T-helper 2 cell treated with Interferon-gamma antibody and Interleukin-4, amounts not matched to agents 100 ng/mL and 5 ng/mL, for 36 hours (primary cell): ENCODE data around the gene PEAK1. TPM values are rescaled to one million over a fixed set of nuclear protein-coding genes. Genes with fewer than 3 reads are reported as not detected.
"Not testable (repeated sequence)": the region's sequence is repeated elsewhere in the genome, so short reads cannot be mapped to it uniquely, and the experiment has no call there.

ENCODE experiments used
- intact Hi-C: fragments of 100-400 bp; cut with micrococcal nuclease; formaldehyde crosslinking; loops from one replicate; pipeline ENCODE4 v1.15.1; 2023
- total RNA-seq: library from RNA; stranded (reverse); gene quantifications from 2 replicates; pipeline ENCODE4 v1.2.3, GENCODE V29; 2022

PEAK1 gene
- total RNA-seq, 1 donor from 2014 or later = 16.6 TPM

DNA sequence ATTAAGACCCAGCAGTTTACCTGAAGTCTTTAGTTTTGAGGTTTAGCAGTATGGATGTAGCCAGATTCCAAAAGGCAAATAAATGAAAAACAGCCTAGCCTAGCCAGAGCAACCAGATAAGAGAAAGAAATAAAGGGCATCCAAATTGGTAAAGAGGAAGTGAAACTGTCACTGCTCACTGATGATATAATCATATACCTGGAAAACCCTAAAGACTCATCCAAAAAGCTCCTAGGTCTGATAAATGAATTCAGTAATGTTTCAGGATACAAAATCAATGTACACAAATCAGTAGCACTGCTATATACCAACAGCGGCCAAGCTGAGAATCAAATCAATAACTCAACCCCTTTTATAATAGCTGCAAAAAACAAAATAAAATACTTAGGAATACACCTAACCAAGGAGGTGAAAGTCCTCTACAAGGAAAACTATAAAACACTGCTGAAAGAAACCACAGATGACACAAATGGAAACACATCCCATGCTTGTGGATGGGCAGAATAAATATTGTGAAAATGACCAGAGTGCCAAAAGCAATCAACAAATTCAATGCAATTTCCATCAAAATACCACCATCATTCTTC is 13.6 kb downstream of the PEAK1 start:
- intact Hi-C loops = not testable (repeated sequence)

DNA sequence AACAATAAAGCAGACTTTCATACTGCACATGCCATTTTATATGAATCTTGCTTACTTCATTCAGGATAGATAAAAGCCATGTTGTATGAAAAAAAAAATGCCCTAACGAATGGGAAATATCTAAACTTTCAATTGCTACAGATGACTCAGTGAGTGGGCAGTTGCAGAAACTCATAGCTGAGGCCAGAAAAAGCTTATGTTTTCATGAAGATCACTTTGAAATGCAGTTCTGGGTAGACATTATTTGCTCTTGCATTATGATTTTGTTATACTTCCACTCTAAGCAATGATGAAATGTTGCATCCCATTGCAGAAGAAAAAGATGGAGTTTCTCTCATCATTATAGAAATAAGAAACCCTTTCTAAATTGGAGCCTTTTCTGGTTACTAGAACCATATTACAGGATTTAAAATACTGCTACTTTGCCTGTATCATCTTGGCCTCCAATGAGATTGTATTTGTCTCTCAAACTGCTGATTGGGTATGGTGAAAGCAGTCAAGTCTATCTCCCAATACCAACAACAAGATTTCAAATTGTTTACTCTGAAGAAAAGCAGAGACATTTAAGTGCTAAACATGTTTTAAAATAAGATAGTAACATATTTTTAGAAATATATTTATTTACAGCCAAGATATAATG is 17.0 kb downstream of the PEAK1 start:
- intact Hi-C loops = no loop called here

DNA sequence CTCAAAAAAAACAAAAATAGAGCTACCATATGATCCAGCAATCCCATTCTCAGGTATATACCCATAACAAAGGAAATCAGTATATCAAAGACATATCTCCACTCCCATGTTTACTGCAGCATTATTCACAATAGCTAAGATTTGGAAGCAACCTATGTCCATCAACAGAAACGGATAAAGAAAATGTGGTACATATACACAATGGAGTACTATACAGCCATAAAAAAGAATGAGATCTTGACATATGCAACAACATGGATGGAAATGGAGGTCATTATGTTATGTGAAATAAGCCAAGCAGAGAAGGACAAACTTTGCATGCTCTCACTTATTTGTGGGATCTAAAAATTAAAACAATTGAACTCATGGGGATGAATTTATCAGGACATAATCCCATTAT is 19.6 kb downstream of the PEAK1 start:
- intact Hi-C loops = no loop called here

DNA sequence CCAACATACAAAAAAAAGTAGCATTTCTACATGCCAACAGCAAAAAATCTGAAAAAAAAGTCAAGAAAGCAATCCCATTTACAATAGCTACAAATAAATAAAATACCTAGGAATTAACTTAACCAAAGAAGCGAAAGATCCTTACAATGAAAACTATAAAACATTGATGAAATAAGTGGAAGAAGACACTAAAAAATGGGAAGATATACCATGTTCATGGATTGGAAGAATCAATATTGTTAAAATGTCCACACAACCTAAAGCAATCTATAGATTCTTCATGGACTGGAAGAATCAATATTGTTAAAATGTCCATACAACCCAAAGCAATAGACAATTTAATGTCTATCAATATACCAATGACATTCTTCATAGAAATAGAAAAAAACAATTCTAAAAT is 21.0 kb downstream of the PEAK1 start:
- intact Hi-C loops = no loop called here

DNA sequence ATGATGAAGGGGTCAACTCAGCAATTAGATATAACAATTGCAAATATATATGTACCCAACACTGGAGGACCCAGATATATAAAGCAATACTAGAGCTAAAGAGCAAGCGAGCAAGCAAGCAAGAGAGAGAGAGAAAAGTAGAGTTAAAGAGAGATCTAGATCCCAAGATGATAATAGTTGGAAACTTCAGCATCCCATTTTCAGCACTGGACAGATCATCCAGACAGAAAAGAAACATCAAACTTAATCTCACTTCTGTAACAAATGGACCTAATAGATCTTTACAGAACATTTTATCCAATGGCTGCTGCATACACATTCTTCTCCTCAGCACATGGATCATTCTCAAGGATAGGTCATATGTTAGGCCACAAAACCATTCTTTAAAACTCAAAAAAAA is 23.2 kb downstream of the PEAK1 start:
- intact Hi-C loops = no loop called here

DNA sequence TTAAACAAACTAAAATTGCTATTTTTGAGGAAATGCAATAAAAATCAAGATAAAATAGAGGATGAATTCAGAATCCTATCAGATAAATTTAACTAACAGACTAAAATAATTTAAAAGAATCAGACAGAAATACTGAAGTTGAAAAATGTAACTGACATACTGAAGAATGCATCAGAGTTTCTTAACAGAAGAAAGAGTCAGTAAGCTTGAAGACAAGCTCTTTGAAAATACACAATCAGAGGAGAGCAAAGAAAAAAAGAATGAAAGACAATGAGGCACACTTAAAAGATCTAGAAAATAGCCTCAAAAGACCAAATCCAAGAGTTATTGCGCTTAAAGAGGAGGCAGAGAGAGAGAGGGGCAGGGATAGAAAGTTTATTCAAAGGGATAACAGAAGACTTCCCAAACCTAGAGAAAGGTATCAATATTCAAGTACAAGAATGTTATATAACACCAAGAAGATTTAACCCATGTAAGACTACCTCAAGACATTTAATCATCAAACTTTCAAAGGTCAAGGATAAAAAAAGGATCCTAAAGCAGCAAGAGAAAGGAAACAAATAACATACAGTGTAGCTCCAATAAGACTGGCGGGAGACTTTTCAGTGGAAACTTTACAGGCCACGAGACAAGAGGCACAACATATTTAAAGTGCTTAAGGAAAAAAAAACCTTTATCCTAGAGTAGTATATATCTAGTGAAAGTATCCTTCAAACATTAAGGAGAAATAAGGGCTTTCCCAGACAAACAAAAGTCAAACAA is 24.7 kb downstream of the PEAK1 start:
- intact Hi-C loops = no loop called here

DNA sequence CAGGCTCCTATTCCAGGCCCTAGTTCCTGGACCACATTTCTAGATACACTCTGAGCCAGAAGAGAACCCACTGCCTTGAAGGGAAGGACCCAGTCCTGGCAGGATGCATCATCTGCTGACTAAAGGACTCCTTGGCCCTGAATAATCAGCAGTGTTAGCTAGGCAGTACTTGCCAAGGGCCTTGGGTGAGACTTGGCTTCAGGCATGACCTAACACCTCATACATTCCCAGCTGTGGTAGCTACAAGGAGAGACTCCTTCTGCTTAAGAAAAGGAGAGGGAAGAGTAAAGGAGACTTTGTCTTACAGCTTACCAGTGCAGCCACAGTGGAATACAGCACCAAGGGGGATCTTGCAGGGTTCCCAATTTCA is 26.4 kb downstream of the PEAK1 start:
- intact Hi-C loops = no loop called here

DNA sequence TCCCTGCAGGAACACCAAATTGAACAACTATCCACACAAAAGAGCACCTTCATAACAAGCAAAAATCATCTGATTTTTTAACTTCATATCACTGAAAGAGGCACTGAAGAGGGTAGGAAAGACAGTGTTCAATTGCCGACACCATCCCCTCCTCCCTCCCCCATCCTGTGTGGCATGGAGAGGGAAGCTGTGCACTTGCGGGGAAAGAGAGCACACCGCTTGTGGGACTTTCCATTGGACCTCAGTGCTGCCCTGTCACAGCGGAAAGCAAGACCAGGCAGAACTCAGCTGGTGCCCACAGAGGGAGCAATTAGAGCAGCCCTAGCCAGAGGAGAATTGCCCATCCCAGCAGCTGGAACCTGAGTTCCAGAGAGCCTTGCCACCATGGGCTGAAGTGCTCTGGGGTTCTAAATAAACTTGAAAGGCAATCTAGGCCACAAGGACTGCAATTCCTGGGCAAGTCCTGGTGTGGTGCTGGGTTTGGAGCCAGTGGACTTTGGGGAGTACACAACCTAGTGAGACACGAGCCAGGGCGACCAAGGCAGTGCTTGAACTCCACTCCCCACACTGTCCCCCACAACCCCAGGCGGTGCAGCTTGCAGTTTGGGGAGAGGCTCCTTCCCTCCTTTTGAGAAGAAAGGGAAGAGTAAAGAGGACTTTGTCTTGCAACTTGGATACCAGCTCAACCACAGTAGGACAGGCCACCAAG is 27.0 kb downstream of the PEAK1 start:
- intact Hi-C loops = no loop called here

DNA sequence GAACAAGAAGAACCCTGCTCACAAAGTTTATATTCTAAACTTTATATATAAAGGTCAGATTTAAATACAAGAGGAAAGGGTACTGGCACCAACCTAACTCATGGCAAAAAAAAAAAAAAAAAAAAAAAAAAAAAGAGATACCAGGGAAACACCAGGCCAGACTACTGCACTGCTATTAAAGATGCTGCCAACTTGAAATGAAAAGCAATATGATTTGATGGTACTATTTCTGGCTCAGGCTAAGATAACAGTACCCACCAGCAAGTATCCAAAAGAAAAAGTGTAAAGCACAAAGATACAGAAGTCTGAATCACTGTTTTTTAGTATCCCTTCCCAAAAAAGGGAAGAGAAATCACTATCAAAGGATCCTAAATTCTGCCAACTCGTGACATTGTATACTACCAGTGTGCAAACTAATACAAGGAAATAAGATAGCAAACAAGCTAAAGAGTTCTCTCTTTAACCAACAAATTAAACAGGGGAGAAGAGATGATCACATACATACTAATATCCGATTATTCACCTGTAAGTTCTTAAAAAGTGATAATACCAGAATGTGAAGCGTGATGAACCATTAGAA is 28.4 kb downstream of the PEAK1 start:
- intact Hi-C loops = no loop called here

DNA sequence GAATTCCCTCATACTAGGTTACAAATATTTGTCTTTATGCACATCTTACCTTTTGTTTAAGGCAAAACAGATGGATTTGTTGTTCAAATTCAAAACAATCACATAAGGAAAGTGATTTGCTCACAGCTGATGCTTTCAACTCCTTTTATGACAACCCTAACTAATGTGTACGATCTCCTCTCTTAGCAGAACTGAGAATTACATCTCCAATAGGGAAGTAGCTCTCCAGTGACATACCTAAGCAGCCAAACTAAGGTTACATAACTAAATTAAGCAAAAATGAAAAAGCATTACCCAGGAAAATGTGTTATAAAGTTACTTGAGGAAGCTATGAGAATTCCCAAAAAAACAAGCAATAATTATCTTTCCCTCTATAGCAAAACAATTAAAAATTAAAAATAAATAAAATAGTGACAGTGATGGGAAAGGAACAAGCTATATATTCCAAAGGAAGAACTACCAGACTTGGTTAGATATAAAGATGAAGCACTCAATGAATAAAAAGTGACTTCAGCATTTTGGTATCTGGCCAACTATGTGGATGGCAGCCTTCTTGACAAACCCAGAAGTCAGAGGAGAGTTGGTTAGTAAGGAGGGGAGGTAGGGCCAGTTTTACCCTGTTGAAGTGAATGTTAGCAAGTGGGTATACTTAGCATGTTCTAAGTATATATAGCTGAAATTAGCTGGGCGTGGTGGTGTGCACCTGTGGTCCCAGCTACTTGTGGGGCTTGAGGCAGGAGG is 32.4 kb downstream of the PEAK1 start:
- intact Hi-C loops = no loop called here

DNA sequence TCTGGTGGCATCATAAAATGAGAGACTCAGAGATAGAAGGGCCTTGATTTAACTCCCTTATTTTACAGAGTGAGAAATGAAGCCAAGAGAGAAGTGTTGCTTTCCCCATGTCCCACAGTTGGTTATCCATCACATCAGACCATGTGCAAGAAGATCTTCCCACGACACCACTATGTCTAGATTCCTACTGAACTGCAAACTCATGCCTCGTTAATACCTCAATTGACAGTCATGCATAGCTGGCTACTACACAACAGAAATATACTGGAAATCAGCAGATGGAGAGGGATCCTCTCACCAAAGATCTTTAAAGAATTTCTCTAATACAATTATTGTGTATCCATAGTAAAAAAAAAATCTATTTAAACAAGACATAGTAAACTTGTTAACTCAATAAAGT is 33.3 kb downstream of the PEAK1 start:
- intact Hi-C loops = no loop called here

DNA sequence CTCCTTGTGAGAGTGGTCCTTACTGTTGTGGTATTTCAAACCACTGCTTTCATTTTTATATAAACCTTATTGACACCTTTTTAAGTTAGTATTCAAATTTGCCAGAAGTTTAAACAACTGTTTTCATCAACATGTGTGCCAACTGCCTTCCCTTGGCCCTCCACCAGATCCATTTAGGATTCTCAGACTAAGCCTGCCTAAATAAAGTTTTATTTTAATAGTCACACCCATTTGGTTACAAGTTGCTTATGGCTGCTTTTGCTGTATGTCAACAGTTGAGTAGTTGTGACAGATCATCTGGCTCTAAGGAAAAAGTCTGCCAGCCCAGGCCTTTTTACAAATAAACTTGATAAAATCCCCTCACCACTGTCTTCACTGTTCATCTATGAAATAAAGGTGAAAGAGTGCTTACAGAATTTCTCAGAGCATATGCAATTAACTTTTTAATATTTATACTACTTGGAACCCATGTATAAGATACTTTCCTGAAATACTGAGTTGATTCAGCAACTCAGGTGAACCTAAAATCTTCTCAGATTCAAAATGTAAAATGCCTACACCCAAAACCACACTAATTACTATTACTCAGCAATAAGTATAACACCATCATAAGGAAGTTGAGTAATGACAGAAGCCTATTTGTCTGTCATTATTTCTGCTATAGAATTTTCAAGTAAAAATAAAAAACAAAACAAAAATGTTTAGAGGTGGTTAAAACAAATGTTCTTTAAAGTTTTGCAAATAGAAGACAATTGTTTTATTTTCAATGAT is 35.1 kb downstream of the PEAK1 start:
- intact Hi-C loops = no loop called here

DNA sequence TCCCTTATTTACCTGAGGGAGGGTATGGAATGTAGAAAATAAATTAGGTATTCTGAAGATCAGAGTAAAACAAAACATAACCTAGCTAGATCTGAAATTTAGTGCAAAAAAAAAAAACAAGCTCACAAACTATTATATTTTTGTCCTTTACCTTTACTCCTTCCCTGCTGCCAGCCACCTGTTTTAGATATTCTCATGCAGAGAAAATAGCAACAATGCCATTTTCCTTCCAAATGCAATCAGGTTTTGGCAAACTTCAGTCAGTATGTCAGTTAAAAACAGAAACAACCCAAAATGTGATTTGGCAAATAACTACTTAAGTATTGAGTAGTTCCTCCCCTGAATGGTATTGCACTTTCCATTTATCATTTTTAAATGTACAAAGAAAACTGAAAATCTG is 35.8 kb downstream of the PEAK1 start:
- intact Hi-C loops = no loop called here

DNA sequence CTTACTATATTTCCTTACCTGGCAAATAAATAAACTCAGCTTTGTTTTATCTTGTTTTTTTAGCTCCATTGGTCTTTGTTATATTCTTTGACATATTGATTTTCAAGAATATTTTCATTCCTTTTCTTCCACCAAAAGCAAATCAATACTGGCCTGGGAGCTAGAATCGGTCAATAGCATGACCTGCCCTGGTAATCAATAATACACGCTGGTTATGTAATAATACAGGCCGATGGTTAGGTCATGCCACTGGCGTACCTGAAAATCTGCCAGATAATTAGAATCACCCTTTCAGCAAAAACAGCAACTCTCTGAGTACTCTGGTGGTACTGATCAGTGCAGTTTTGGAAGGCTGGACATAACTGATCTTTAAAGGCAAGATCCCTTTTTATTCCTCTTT is 39.9 kb downstream of the PEAK1 start:
- intact Hi-C loops = no loop called here

DNA sequence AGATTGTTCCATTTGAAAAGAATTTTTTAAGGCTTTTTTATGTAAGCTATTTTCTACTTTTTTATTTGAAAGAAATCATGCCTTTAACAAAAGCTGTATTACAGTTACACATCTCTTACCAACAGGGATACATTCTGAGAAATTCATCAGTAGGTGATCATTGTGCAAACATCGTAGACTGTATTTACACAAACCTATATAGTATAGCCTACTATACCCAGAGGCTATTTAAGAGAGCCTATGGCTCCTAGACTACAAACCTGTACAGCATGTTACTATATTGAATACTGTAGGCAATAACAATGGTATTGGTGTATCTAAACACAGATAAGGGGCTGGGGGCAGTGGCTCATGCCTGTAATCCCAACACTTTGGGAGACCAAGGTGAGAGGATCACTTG is 43.1 kb downstream of the PEAK1 start:
- intact Hi-C loops = no loop called here

DNA sequence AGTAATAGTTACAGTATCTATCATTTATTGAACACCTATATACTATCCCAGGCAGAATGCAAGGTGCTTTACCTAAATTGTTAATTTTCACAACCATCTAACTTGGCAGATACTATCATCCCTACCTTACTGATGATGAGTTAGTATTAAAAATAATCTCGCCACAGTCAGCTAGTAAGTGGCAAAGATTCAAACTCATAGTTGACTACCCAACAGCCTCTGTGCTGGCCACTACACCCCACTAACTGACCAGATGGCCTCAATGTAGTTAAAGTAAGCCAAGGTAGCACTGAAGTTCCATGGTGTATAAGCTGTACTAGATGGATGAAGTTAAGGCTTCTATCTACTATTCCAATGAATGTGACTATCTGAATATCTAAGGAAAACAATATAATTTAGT is 44.8 kb downstream of the PEAK1 start:
- intact Hi-C loops = no loop called here

DNA sequence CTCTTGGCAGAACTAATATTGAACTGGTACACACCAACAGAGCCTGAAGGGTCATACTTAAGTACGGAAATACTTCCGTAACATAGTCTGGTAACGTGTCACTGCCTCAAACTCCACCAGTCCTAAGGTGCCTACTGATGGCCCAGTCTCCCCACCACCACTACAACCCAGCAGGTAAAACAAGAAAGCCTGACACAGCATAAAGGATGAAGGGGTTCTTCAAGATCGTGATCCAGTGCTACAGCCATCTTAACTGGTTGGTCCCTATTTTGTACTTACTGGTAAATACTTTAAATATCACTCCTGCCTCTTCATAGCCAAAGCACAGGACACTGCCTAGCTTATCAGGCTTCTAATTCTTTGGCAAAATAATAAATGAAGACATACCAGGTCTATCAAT is 46.5 kb downstream of the PEAK1 start:
- intact Hi-C loops = no loop called here

DNA sequence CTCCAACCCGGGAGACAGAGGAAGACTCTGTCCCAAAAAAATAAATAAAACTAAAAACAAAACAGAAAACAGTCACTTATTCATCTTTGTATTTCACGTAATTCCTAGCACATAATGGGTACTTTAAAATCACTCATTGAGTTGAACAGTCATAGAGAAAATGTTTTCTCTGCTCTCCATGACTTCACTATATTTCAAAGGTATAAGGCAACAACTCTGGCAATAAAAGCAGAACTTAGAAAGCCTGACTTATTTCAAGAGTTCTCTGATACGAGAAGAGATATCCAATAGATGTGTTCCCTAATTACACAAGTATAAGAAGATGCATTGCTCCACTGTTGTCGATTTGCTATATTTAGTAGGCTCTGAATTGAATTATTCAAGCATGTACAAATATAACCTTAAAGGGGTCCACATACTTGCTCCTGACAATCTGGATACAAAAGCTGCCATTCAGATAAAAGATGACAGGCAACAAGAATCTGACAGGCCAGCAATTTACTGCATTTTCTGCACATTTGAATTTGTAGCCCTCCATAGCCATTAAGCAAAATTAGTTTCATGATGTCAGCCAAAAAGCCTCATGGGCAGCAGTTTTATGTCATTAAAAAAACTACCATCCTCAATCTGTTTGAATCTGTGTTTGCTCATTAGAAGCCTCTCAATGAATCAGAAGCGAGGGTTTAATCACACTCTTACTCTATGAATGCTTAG is 47.9 kb downstream of the PEAK1 start:
- intact Hi-C loops = no loop called here

DNA sequence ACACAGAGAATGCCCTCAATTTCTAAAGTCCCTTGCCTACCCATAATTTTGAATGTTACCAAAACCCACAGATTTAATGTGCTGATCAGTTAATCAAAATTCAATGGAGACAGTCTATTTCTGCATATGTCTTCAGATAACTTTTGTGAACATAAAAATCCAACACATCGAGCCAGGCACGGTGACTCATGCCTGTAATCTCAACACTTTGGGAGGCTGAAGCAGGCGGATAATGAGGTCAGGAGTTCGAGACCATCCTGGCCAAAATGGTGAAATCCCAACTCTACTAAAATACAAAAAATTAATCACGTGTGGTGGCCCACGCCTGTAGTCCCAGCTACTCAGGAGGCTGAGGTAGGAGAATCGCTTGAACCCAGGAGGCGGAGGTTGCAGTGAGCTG is 49.3 kb downstream of the PEAK1 start:
- intact Hi-C loops = no loop called here

DNA sequence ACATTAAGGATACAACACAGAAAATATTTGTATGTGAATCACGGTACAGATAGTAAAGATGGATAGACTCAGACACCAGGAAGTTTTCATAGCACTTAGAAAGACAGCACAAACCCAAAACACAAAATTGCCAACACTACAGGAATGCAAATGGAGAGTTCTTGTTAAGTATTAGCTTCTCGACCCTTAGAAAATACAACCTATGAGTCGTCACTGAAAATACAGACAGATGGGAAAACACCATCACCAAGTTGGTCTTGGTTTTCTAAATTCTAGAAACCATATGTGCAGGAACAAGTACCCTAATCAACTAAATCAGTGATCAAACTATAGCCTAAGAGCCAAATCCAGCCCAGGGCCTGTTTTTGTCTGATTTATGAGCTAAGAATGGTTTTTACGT is 50.7 kb downstream of the PEAK1 start:
- intact Hi-C loops = no loop called here
